Muscle of back (tissue), 11 donors: Measurements from ENCODE around the gene ANKRD33B. TPM values are rescaled to one million over a fixed set of nuclear protein-coding genes. Genes with fewer than 3 reads are reported as not detected.
"Not testable (repeated sequence)": the region's sequence is repeated elsewhere in the genome, so short reads cannot be mapped to it uniquely, and the experiment has no call there.

Experiments used
- DNase-seq, 3 donors: peaks; one replicate each; pipeline versions ENCODE4 v3.0.0 to v3.0.0-alpha.2; 2013
- polyA plus RNA-seq, 10 donors: library from polyadenylated mRNA; unstranded; fragments of 120-200 nt; gene quantifications; one replicate each; pipeline ENCODE4 v1.2.1, GENCODE V29; 2013; ENCODE audit not compliant: insufficient read length in 10 of 10

The ANKRD33B gene
- polyA plus RNA-seq, 10 donors = 1.0 to 3.1 (median 2.0) TPM

DNA sequence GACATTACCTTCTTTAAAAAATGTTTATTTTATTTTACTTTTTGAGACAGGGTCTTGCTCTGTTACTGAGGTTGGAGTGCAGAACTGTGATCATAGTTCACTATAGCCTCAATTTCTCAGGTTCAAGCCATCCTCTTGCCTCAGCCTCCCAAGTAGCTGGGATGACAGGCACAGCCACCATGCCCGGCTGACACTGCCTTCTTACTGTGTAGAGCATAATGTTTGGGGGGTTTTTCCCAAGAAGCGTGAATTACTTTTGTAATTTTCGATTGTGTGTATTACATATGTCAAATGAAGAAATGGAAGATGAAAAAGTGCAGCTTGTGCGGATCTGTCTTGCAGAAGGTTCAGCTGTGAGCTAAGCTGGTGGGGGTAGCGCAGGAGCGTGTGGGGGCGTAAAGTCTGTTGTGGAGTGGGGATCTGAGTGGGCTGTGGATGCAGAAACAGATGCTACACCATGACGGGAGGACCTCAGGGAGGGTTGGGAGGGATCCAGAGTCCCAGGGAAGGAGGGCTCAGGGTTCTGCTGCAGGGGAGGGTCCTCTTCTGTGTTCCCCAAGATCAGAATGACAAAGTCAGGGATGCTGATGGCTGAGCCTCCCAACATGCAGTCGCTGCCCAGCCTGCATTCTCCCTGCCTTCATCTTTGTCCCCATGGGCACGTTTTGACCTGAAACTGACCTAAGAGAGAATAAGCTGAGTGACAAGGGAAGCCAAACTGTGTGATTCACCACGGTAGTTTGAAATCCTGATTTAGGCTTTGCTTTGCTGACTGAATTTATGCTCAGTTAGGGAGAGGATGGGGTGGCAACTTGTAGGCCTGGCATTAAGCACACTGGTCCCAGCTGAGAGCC is 6.8 kb upstream of the ANKRD33B start:
- no peak for DNase-seq

DNA sequence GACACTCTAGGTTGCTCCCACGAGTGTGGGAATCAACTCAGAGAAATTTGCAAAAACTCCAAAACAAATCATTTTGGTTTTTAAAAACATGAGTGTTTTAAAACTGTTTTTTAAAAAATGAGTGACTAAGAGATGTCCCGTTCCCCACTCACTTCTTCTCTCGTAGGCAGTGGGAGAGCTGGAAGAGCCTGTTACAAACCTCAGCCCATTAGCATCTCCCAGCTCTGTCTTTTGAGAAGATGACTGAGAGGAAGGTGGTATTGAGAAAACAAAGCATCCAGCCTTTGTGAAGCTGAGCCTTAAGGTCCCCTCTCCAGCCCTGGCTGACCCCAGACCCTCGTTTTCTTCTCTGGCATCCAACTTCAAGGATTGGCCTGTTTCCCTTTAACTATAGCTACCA is 4.7 kb upstream of the ANKRD33B start:
- no peak for DNase-seq

- no peak for DNase-seq
Observed at GRCh38 chr5:10559871-10560270, 4.0 kb upstream of the ANKRD33B start.

DNA sequence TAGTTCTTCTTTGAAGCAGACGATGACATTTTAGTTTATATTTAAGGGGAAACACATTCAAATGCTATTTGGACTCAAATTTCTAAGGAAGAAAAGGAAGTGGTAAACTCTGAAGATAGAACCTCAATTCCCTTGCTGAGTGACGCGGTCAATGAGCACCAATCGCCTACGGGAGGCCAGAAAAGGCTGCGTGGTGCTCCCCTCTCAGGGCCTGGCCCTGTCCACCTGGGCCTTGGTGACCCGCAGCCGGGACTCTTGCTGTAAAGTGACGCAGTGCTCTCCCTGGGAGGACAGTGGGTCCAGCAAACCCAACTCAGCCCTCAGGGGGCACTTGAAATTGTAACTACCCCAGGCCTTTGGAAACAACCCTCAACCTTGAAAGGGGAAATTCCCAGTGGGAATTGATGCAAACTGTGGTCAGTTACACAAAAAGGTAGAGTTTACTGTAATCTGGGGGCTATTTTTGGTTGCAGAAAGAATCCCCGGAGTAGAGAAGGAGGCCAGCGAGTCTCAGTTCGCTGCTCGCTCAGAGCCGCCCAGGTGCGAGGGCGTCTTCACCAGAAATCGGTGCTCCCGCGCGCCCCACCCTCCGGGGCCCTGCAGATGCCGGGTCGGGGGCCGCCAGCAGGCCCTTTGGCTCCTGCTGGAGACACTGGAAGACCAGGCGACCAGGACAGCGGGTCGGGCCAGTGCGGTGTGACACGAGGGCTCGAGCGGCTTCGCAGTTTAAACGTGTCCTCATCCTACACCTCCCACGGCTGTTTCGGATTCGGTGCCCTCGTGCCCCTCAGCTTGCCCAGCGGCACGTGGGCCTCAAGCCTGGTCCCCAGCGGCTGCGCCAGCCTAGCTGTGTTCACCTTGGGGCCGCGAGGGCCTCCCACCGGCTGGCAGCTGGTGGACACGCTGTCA is 1.4 kb upstream of the ANKRD33B start:
- DNase-seq = no peak

DNA sequence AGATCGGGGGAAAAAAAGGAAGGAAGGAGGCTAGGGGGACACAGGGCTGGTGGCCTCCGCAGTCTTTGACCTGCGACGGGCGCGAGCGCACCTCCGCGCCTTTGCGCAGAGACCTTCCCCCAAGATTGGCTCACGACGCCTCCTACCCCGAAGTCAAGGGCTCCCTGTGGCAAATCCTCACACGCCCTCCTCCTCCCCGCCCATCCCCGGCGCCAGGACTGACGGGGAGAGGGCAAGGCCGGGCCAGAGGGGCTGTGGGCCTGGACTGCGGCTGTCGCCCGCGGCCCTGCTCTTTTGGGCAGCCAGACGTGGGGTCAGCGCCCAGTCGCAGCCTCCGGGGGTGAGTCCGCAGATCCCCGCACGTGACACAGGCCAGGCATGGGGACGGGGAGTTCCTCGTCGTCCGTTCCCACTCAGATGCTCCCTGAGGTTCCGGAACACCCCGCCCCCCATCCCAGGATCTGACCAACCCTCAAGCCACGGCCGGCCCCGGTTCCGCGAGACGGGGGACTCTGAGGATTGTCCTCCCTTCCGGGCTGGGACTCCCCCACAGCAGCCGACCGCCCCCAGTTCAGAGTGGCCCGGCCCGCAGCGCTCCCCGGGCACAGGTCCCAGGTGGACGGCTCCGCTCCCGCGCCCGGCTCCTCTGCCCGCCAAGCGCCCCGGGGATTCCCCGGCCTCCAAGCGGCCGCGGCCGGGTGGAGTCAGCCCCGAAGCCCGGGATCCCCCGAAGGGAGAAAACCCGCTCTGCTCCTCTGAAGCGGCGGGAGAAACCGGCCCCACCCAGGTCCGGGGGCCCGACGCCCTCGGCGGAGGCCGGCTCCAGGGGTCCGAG is 543 bp upstream of the ANKRD33B start:
- DNase-seq = peak in 2 of 3 donors; percentile 42 to 71

DNA sequence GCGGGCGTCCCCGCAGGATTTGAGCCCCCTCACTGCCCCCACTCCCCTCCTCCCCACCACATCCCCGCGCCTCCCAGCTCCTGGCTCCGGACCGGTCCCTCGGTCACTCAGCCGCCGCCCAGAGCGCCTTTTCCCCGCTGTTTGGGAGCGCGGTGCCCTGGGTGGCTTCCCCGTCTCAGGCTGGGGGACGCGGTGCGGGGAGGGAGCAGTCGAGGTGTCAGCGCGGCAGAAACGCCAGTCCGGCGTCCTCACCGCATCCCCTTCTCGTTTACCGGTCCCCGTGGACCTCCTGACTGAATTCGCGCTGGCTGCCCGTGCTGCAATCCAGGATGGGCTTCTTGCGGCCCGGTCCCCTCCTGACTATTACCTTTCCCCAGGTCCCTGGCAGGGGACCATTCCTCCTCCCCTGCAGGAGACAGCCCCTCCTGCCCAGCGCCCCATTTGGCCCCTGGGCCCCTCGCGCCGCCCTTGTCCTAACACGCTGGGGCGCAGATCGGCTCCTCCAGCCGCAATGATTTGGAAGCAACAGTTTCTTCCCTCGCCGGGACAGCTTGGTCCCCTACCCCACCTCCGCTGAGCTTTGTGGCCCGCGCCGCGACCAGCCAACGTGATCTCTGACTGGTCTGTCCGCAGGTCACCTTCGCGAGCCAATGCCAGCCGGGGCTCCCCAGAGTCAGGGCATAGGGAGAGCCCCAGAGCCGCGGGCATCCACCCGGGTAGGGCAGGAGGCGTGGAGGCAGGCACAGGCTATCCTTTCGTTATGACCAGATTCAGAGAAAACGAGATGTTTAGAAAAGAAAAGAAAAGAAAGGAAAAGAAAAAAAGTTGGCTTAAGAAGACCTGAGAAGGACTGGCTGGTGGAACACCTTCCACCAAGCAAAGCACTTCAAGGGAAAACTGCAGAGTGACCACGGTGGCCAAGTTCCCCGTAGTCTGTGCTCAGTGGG is 1.2 kb downstream of the ANKRD33B start:
- peak in 1 of 3 donors; percentile 62 for DNase-seq

- DNase-seq = peak in 1 of 3 donors; percentile 57
Observed at GRCh38 chr5:10565785-10566542, 2.1 kb downstream of the ANKRD33B start.

DNA sequence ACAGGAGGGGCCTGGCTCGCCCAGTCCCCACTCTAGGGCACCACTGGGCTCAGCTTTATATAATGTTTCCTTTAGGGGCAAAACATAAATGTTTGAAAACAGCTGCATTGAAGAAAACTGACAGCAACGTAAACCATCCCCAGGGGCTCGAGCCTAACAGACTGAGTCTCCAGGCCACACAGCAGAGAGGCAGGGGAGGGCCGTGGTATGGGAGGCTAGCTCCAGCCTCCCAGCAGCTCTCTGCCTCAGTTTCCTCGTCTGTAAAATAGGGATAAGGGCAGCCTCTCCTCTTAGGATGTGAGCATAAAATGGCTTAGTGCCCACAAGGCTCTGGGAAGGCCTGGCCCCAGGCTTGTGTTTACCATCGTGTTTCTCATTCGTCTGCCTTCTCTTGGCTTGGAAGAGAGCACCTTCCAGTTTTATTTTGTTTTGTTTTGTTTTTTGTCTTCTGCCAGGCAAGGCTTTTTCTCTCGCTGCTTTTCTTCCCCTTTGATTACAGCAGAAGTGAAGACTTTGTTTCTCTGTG is 2.7 kb downstream of the ANKRD33B start:
- DNase-seq = peak in 1 of 3 donors; percentile 52

DNA sequence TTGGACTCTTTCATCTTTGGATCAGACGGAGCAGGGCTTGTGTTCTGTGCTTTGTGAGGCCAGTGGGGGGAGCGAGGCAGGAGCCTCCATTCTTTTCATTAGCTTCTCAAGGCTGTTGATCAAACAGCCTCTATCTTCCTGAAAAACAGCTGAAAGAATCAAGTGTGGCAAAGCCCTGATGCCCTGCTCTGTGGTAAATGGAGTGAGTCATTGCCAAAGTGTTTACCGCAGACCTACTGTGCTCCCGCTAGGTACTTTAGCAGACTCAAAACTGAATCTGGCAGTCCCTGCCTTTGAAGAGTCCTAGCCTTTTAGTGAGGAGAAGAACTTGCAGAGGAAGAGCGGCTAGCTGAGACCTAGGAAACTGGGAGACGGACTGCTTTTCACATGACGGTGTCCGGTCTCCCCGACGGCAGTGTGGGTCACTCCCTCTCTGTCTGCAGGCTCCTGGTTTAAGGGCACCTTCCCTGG is 3.3 kb downstream of the ANKRD33B start:
- peak in 1 of 3 donors; percentile 20 for DNase-seq

- peak in 1 of 3 donors; percentile 56 for DNase-seq
Observed at GRCh38 chr5:10567781-10568321, 4.0 kb downstream of the ANKRD33B start.

- not testable (repeated sequence) for DNase-seq
Observed at GRCh38 chr5:10570540-10570939, 6.7 kb downstream of the ANKRD33B start.

DNA sequence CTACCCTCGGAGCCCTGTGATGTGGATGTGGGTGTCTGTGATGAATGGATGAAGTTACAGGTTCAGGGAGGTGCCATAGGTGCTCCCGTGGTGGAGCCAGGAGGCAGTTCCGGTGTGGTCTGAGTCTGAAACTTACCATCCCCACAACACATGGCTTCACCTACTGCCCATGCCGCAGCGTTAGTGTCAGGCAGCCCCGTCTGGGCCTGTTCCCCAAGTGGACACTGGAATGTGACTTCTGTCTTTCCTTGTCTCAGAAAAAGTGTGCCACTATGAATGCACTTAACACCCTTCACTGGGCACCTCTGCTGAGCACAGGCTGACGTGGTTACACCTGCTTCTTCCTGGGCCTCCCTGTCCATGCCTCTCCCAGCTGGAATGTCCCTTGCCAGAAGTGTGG is 8.6 kb downstream of the ANKRD33B start:
- no peak for DNase-seq

DNA sequence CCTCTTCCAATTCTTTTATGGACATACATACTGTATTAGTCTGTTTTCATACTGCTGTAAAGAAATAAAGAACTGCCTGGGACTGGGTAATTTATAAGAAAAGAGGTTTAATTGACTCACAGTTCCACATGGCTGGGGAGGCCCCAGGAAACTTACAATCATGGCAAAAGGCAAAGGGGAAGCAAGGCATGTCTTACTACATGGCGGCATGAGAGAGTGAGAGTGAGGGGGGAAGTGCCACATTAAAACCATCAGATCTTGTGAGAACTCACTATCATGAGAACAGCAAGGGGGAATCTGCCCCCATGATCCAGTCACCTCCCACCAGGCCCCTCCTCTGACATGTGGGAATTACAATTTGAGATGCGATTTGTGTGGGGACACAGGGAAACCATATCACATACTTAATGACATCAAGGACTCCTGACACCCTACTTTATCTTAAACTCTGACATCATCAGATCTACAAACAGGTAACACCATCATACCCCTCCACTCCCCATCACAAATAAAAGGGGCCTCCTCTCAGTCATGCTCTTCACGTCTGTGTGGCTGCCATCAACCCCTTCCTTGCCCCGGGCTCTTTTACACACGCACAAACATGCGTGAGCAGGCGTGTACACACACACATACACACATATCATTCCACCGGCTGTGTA is 9.7 kb downstream of the ANKRD33B start:
- no peak for DNase-seq

DNA sequence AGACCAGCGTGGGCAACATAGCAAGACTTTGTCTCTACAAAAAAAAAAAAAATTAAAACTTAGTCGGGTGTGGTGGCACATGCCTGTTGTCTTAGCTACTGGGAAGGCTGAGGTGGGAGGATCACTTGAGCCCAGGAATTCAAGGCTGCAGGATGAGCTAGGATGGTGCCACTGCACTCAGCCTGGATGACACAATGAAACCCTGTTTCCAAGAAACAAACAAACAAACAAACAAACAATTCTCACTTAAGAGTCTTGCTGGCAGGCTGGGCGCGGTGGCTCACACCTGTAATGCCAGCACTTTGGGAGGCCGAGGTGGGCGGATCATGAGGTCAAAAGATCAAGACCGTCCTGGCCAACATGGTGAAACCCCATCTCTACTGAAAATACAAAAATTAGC is 11.0 kb downstream of the ANKRD33B start:
- not testable (repeated sequence) for DNase-seq

GRCh38 chr5:10576121-10576789 is 12.4 kb downstream of the ANKRD33B start:
- no peak for DNase-seq

DNA sequence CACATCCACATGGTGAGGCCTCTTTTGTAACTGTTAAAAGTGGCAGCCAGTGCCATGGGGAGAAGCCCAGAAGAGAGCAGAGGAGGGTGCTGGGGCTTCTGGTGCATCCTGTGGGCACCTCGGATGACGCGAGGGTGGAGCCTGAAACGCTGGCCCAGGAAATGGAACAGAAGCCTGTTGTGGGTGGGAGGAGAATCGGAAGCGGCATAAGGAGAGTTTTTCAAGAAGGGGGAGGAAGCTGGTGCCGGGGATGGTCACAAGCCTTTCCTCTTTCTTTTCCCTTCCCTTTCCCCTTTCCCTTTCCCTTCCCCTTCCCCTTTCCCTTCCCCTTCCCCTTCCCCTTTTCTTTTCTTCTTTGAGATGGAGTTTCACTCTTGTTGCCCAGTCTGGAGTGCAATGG is 12.9 kb downstream of the ANKRD33B start:
- no peak for DNase-seq

DNA sequence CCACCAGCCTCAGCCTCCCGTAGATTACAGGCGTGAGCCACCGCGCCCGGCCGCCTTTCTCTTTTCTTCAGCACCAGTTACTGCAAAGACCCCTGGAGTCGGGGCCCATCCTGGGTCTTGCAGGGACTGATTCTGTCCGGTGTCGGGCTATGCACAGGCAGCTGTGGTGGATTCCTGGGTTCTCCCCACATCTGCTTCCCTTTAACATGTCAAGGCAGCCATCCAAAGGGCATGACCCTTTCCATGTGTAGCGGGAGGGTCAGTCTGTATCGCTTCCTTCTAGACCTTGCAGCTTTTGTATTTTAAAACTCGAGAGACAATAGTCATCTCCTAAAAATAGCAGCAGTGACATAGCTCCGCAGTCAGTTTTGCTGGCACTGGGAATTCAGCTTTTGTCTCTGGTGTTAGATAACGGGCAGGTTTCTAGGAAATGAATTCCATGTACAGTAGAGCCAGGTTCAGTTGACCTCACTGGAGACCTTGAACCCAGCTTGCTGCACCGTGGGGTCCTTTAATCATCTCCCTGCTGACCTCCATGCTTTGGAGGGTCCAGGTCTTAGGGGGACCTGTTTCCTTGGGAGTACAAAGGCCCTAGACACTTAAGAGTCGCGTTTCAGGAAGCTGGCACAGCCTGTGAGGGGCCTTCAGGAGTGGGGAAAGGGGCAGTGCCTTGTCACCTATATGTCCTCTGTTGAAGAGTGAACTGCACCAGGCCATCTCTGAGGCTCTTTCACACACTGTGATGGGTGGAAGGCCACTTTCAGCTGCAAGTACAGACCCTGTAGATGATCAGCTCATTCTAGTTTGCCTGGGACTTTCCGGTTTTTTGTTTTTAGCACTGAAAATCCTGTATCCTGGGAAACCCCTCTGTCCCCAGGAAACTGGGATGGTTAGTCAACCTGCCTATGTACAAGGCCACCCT is 13.8 kb downstream of the ANKRD33B start:
- peak in 1 of 3 donors; percentile 70 for DNase-seq
